GM19099 (cell line): Measurements from ENCODE around the gene MVD.
A peak's percentile ranks its signal among the peaks of the same experiment; 100 is the strongest.

Source experiments
- POLR2A ChIP-seq: IDR thresholded peaks from 3 replicates; pipeline ENCODE4 v1.6.1; 2011; ENCODE audit warnings: low read depth; ENCODE audit not compliant: insufficient read length; ENCODE audit errors: extremely low read depth

MVD gene

GRCh38 chr16:88647178-88648070 is 15.5 kb downstream of the MVD start:
- peak; percentile 0 for TF ChIP-seq POLR2A

GRCh38 chr16:88646345-88647034 is 16.4 kb downstream of the MVD start:
- TF ChIP-seq POLR2A: peak; percentile 22

DNA sequence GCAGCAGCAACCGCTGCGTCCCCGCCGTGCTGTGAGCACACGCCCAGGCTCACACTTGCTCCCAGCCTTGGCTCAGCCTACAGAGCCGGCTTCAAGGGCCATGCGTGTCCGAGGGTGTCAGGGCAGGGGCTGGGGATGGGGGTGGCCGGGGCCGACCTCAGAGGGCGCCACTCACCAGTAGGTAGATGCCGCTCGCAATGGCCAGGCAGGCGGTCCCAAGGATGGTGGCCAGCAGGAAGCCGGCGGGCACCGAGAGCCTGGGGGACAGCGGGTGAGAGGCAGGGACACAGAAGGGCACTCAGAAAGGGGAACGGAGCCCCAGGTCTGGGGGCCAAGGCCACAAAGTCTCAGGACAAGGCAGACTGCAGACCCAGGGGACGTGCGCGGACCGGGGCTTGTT is 16.9 kb downstream of the MVD start:
- TF ChIP-seq POLR2A: no peak

- no peak for TF ChIP-seq POLR2A
These were observed 17.4 kb downstream of the MVD start for GRCh38 chr16:88645455-88645854.

DNA sequence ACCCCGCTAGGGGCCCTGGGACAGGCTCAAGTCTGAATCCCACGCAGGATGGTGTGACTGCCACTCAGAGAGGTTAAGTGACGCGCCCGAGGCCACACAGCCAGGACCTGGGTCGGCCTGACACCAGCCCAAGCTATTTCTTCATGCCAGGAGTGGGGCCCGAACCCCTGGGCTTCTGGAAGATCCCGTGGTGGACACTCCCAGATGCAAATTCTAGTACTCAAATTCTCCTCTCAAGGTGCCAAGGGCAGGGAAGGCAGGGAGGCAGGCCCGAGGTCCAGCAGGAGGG is 19.3 kb downstream of the MVD start:
- no peak for TF ChIP-seq POLR2A

DNA sequence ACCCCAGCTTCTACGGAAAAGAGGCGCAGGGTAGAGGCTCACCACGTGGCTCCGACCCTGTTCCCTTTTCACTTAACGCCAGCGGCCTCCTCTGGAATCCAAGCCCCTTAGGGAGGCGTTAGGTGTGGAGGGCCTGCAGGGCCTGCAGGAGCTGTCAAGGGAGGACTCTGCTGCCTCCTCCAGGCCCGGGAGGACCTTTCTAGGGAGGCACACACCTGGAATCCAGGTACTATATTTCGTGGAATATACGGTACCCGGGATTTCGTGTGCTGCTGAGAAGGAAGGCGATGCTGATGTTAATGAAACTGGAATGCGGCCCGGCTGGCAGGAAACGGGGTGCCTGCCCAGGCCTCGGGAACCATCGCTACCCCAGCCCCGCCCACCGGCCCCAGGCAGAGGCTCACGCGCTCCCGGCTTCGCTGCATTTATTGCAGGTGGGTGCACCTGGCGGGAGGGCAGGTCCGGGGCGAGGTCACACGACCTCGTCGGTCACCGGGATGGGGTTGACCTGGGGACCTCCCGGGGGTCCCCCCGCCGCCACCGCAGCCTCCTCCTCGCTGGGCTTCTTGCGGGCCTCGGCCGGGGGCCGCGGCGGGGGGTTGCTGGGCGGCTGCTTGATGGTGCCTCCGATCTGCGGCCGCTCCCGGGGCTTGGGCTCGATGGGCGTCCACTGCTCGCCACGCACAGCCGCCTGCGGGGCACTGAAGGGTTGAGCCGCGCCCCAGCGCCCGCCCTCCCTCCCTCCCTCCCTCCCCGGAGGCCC is 19.8 kb downstream of the MVD start:
- no peak for TF ChIP-seq POLR2A

DNA sequence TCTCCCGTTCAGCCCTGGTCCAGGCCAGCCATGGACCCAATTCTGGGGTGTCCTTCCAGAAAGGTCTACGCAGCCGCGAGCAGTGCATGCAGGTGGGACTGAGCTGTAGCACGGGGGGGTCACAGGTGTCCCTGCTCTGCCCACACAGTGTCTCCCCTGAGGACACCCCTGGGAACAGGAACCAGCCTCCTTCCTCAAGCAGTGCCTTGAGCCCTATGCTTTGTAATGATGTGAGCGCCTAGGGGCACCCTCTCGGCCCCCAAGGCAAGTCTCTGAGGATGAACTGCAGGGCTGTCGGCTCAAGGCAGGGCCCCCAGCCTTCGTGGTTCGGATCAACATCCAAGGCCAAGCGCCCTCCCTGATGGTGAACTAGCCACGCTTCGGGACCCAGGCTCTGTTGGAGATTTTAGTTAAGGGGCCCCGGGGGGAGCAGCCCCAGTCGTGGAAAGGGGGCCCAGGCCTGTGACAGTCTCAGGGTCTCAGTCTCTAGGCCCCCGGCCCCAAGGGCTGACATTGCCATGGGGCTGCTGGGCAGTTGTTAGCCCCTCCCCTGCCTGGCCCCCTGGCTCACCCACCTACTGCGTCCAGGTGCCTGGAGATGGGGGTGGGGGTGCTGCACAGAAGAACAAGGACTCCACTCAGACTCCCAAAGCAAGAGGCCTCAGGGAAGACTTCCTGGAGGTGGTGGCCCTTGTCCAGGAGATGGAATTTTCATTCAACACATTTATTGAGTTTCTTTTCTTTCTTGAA is 22.2 kb downstream of the MVD start:
- no peak for TF ChIP-seq POLR2A

- TF ChIP-seq POLR2A: no peak
These were observed 22.8 kb downstream of the MVD start for GRCh38 chr16:88640039-88640495.

DNA sequence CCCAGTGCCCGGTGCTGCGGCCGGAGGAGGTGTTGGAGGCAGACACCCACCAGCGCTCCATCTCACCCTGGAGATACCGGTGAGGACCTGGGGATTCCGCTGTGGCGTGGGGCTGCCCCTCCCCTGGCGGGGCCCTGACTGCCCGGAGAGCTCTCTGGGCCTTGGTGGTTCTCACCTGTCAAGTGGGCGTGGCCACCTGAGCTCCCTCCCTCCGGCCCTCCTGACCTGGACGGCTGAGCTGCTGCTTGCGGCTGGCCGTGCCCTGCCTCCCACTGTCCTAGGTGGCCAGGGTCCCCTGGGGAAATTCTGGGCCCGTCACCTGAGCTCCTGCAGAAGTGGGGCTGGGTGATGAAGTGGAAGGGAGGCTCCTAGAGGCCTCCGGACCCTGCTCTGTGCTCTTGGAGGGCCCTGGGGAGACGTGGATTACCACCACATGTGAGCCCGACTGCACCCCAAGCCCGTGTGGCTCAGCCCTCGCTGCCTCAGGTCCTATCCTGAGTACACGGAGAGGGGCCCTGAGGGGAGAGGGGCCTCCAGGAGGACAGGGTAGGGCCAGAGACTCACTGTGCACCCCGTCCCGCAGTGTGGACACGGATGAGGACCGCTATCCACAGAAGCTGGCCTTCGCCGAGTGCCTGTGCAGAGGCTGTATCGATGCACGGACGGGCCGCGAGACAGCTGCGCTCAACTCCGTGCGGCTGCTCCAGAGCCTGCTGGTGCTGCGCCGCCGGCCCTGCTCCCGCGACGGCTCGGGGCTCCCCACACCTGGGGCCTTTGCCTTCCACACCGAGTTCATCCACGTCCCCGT is 23.5 kb downstream of the MVD start:
- TF ChIP-seq POLR2A: no peak

- TF ChIP-seq POLR2A: no peak
These were observed 24.3 kb downstream of the MVD start, which contains the start of gene IL17C for GRCh38 chr16:88638323-88639230. Gene IL17C (plus strand): TSS chr16:88638572. CDS start chr16:88638642, 70 bp downstream.

- no peak for TF ChIP-seq POLR2A
These were observed 26.2 kb downstream of the MVD start for GRCh38 chr16:88636488-88637265.

DNA sequence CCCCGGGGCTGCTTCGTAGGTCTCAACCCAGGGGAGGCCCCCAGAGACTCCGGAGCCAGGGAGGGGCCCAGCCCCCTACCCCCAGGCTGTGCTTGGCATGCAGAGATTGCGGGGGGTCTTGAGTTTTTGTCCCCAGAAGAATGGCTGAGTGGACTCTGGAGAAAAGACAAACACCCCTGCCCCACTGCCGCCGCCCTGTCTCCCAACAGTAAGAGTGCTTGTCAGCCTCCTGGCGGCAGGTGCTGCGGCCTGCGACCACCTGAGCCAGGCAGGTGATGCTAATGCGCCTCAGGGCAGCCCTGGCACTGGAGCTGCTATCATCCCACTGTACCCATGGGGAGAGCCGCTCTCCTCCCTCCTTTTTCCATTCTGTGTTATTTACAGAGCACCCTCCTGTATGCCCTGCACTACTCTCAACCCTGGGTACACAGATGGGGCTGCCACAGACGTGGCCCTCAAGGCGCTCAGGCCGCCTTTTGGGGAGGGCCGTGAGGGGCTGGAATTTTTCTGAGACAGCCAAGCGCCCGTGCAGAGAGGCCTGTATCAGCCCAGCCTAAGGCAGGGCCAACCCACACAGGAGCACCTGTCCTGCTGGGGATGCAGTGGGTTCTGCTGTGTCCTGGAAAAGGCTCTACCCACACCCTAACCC is 27.1 kb downstream of the MVD start:
- no peak for TF ChIP-seq POLR2A
